ENCODE data around the gene SLX4IP.

DNA sequence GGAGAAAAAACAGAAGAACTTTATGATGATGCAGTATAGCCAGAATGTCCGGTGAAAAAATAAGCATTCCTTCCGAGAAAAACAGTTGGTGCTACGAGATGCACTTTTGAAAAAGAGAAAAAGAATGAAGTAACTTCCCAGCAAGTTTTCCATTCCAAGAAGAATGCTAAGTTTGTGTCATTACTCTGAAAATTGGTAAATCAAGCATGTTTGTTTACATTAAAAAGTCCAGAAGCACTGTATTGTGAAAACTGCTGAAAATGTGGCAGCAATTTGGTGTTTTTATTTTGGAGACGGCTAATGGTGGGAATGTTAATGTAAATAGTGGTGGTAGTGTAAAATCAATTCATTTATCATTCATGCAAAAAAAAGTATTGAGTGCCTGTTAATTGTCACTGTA is 47.4 kb upstream of the SLX4IP start:
- TF ChIP-seq, protein P1, sequence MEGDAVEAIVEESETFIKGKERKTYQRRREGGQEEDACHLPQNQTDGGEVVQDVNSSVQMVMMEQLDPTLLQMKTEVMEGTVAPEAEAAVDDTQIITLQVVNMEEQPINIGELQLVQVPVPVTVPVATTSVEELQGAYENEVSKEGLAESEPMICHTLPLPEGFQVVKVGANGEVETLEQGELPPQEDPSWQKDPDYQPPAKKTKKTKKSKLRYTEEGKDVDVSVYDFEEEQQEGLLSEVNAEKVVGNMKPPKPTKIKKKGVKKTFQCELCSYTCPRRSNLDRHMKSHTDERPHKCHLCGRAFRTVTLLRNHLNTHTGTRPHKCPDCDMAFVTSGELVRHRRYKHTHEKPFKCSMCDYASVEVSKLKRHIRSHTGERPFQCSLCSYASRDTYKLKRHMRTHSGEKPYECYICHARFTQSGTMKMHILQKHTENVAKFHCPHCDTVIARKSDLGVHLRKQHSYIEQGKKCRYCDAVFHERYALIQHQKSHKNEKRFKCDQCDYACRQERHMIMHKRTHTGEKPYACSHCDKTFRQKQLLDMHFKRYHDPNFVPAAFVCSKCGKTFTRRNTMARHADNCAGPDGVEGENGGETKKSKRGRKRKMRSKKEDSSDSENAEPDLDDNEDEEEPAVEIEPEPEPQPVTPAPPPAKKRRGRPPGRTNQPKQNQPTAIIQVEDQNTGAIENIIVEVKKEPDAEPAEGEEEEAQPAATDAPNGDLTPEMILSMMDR (IDR thresholded peaks at IDR 0.05 in 8 of 11, conservative IDR thresholded peaks at IDR 0.05 in 3 of 11): no peak
- TF ChIP-seq POLR2A (IDR thresholded peaks at IDR 0.05): no peak
